Astrocyte of the hippocampus (primary cell): ENCODE data around the gene ANAPC4.
"Not testable (repeated sequence)": the region's sequence is repeated elsewhere in the genome, so short reads cannot be mapped to it uniquely, and the experiment has no call there.

Experiments
- DNase-seq: peaks from one replicate; pipeline ENCODE4 v3.0.0; 2011; ENCODE audit warnings: low read depth, low spot score

The ANAPC4 gene, protein sequence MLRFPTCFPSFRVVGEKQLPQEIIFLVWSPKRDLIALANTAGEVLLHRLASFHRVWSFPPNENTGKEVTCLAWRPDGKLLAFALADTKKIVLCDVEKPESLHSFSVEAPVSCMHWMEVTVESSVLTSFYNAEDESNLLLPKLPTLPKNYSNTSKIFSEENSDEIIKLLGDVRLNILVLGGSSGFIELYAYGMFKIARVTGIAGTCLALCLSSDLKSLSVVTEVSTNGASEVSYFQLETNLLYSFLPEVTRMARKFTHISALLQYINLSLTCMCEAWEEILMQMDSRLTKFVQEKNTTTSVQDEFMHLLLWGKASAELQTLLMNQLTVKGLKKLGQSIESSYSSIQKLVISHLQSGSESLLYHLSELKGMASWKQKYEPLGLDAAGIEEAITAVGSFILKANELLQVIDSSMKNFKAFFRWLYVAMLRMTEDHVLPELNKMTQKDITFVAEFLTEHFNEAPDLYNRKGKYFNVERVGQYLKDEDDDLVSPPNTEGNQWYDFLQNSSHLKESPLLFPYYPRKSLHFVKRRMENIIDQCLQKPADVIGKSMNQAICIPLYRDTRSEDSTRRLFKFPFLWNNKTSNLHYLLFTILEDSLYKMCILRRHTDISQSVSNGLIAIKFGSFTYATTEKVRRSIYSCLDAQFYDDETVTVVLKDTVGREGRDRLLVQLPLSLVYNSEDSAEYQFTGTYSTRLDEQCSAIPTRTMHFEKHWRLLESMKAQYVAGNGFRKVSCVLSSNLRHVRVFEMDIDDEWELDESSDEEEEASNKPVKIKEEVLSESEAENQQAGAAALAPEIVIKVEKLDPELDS

DNA sequence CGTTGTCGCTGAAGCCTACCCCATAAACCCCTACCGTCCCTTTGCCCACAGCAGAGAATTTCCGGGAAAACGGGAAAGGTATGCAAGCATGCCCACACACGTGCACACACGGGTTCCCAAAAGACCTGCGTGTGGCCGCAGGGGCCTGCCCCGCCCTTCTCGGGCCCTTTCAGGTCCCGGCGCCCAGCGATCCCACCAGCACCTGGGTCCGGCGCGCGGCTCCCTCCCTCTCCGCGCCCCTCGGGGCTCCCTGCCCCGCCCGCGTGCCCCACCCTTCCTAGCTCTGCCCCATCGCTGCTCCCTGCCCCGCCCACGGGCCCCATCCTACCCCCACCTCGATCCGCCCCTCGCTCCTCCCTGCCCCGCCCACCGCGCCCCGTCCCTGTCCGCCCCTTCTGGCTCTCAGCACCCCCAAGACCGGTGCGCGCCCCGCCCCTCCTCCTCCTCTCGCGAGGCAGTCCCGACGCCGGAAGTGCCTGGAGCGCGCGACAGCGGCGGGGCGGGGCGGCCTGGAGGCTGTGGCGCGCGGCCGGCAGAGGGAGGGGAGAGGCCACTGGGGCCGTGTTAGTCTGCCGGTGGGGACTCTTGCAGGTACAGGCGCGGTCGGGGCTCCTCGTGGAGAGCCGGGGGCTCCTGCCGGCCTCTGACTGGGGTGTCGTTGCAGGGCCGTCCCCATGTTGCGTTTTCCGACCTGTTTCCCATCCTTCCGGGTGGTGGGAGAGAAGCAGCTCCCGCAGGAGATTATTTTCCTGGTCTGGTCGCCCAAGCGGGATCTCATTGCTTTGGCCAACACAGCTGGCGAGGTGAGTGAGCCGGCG lies at the start of gene ANAPC4:
ANAPC4 (plus strand) TSS at position 510 of the 818 bp plus-strand sequence; CDS start at position 675, 165 bp downstream.
- peak; percentile 97 for DNase-seq

DNA sequence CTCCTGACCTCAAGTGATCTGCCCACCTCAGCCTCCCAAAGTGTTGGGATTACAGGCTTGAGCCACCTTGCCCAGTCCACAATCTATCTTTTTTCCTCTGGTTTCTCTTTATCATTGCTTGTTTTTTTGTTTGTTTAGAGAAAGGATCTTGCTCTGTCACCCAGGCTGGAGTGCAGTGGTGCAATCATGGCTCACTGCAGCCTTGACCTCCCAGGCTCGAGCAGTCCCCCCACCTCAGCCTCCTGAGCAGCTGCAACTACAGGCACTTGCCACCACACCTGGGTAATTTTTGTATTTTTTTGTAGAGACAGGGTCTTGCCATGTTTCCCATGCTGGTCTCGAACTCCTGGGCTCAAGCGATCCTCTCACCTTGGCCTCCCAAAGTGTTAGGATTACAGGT lies 48.6 kb upstream of the ANAPC4 start:
- DNase-seq: not testable (repeated sequence)

DNA sequence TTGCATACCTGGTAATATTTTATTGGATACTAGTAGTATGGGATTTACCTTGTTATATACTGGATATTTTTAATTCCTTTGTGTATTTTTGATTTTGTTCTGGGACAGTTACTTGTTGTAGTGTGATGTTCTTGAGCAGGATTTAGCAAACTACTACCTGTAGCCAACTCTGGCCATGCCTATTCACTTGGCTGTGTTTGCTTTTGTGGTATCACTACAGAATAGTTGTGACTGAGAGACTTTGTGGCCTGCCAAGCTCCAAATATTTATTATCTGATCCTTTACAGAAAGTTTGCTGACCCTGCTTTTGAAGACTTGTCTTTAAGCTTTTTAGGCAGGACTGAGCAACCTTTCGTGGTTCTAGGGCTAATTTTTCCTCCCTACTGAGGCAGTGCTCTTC lies 46.7 kb upstream of the ANAPC4 start:
- no peak for DNase-seq

DNA sequence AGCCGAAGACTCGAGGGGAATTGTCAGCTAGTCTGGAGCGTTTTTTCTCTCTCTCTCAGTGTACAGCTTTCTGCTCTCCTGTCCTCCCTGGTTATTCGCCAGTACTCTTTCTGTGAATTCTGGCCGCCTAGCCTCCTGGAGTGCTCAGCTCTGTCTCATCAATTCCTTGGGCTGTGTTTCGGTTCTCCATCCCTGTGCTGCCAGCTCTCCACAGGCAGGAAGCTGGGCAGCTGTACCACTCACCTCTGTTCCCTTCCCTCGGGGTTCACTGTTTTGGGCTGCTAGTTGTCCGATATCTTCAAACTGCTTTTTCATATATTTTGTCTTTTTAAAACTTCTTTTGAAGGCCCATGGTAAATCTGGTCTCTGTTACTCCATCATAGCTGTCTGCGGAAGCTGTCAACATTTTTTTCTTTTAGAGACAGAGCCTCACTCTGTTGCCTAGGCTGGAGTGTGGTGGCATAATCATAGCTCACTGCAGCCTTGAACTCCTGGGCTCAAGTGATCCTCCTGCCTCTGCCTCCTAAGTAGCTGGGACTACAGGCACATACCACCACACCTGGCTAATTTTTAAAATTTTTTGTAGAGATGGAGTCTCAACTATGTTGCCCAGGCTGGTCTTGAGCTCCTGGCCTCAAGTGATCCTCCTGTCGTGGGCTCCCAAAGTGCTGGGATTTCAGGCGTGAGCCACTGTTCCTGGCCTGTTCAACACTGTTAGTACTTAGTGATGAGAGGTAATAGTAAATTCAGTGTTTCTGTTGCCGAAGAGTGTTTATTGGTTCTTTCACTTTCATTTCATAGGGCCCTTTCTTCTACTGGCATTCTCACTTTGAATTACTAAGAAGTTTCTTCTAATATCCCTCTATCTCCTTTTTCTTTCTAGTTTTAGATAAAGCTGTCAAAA lies 45.9 kb upstream of the ANAPC4 start:
- DNase-seq: no peak

DNA sequence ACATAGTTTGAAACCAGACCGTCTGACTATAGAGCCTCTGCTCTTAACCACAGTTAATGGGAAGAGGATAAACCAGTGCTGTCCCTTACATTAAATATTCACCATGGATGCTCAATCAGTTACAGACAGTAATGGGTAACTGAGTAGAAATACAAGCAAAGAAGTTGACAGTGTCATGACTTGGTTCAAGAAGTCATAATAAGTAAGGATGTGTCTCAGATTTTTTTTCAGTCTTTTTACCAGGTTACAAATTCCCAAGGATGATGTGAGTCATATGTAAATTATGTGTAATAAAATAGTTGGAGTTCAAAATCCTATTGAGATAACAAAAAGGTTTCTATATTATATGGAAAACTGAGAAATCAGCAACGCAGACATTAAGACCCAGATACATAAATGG lies 33.4 kb upstream of the ANAPC4 start:
- DNase-seq: no peak

DNA sequence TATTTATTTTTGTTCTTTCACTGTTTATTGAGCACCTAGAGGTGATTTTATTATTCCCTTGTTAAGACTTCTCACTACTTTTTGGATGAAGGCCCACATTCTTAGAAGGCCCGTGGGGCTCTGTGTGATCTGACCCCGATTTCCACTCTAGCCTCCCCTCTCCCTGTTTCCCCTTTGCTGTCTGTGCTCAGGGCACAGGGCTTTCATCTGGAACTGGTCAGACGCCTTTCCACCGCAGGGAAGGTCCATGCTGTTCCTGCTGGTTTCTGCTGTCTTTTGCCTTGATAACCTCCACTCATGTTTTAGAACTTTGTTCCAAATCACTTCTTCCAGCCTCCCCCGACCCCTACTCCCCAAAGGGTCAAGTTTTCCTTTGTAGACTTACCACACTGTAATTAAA lies 31.3 kb upstream of the ANAPC4 start:
- DNase-seq: no peak

DNA sequence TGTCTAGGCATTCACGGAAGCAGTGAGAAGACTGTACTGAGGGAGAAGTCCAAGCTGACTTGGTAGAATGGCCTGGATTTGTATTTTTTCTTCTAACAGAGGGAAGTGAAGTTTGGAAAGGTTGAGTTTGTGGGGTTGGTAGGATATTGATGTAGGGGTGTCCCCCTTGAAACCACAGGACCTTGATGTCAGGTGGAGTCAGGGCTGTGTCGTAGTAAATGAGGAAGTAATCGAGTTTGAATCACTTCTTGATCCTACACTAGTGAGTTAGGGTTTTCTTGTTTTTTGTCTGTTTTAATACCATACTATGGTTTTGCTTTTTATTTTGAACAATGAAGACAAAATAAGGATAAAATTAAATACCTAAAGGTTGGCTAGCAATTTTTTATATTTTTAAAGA lies 30.1 kb upstream of the ANAPC4 start:
- no peak for DNase-seq

DNA sequence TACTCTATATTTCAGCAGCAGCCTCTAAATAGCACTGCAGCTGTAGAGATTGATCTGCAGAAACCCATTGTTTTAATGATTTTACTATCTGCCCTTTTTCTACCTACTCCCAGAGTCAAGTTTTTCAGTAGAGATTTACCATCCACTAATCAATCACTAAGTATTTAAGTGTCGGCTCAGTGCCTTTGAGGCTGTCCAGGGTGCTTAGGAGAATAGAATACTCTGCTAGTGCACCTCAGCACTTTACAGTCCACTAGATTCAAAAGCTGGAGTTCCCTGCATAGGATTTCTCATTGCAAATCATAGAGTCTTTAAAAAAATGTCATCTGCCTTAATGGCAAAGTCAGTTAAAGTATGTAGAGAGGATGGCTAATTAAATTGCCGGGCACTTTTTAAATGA lies 29.6 kb upstream of the ANAPC4 start:
- DNase-seq: no peak

DNA sequence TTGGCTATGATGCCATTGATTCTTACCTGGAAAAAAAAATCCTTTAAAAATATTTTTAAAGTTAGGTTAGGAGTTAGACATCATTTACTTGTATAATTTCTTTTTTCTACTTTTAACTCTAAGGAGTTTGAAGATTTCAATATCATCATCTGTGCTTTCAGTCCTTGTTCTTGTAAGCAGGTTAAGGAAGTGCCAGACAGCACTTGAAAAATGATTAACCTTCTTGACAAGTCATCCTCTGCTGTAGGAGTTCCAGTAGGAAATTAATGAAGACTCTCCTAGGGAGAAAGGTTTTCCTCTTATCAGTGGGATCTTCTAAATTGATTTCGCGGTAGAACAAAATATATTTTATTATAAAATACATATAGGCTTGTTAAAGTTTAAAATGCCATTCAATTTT lies 29.1 kb upstream of the ANAPC4 start:
- DNase-seq: no peak

DNA sequence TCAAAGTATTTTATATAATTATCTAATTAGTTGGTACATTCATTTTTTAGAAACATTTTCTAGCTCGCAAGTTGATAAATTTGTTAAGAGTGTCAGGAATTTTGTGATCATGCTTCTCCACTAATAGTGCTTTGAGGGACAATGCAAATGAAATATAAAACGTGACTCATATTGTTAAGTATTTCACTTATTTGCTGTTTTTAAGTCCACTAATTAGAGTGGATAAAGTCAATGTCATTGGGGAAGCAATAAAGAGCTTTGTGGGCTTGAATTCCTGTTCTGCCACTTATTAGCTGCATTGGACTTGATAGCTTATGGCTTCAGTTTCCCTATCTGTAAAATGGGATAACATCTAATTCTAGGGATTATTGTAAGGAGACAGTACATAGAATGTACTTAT lies 26.5 kb upstream of the ANAPC4 start:
- DNase-seq: peak; percentile 32

DNA sequence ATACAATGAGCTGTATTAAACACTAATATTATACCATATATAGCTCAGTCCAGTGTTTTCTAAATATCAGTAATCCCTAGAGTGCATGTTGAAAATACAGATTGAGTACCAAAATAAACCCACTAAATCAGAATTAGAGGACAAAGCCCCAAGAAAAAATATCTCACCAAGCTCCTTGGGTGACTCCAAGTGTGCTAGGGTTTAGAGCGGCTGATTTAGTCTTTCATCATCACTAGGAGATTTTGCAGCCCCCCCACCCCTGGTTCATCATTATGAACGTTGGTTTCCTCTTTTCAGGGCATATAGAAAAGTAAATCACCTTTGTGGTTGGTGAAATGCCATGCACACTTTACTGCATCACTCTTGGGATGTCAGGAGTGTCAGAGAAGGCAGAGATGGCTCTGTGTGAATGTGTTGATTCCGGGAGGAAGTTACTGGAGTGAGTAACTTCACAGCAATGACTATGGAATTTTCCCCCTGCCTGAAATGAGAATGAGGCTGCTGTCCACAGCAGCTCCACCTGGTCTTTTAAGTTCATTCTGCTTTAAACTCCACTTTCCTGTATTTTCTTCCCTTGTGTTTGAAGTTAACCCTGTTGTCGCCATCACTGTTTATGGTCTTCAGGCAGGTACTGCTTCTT lies 25.2 kb upstream of the ANAPC4 start:
- DNase-seq: peak; percentile 73

DNA sequence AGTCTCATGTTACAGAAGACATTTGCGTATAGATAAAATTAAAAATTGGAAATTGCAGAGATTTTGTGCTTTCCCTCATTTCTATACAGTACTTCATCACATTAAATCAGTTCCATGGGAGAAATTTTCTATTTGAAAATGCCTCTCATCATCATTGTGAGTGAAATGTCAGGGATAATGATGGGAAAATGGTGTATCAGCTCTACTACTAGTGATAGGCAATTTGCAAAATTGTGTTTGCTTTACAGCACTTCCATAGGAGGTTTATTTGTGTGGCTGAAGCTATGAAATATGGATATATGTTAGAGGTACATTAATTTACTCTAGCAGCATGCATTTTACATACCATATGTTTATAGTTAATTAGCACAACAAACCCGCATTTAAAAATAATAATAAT lies 21.0 kb upstream of the ANAPC4 start:
- no peak for DNase-seq

DNA sequence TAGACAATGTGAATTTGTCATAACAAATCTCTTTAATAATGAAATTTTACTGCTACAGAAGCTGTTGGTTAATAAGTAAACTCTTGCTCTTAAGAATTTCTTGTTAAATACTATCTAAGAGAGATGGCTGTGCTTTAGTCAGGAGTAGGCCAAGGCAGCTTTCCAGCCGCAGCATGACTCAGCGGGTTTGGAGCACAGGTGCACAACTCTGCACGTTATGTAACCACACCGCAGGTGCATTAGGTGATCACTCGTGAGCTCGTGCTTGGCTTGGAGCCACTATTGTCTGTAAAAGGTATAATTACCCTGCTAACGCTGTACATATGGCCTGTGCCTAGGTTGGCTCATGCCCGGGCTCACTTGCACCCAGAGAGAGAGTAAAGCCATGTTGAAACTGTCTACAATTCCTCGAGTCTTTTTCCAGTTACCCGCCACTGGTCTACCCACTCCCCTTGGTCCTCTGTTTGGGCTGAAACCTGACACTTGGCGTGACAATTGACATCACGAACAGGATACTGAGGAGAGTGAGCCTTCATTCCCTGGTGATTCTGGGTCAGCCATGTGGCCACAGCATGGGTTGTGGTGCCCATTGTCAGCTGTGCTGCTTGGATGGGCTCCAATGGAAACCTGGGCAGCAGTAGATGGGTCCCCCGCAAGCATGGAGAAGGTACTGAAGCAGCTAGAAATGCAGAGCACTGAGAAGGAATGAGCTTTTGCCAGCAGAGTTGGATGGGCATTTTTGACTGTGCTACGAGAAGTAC lies 18.4 kb upstream of the ANAPC4 start:
- DNase-seq: no peak

DNA sequence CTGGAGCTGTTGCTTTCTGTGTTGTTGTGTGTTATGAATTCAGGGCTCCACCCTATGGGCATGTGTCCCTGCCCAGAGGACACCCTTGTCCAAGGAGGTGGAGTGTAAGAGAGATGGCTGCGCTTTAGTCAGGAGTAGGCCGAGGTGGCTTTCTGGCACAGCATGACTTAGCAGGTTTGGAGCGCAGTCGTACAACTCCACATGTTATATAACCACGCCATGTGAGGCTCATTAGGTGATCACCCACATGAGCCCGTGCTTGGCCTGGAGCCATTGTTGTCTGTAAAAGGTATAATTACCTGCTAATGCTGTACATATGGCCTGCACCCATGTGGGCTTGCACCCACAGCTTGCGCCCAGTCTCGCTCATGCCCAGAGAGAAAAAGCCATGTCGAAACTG lies 15.8 kb upstream of the ANAPC4 start:
- DNase-seq: no peak

DNA sequence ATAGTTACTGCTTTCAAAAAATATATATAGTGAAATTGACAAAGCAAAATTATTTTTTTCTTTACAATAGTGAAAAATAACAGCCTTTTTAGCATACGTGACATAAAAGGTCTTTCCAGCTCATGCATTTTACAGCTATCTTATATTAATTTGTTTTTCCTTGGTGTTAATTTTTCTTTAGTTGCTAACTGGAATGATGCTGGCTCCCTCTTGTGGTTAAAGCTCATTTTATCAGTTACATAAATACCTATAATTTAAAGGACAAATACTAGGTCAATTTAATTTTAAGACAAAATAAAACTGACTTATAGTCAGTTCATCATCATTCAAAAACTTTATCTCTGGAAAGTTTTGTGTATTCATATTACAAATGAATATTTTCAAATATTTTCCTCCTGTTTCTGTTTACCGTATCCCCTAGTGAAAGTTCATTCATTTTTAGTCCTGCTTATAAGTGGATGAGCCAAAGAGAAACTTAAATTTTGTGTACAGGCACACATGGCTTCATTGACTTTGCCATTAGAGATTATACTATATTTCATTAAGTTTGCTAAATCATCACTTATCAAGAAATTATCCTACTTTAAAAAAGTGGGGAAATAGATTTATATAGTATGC lies 9.9 kb upstream of the ANAPC4 start:
- peak; percentile 65 for DNase-seq

DNA sequence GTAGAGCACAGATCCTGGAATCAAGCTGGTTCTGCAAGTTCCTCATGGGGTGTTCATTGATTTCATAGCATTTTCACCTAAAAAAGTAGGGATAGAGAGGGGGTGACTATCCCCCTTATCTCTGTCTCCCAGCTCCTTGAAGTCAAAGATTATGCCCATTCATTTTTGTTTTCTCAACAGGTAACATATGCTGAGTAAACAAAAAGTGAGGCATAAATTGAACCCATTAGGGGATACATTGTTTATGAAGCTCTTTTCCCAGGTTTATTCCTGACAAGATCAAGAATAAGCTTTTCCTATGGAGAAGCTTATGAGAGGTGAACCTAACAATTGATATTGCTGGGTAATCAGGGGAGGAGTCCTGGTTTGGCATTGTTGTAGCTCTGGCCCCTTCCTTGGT lies 9.2 kb upstream of the ANAPC4 start:
- DNase-seq: no peak

DNA sequence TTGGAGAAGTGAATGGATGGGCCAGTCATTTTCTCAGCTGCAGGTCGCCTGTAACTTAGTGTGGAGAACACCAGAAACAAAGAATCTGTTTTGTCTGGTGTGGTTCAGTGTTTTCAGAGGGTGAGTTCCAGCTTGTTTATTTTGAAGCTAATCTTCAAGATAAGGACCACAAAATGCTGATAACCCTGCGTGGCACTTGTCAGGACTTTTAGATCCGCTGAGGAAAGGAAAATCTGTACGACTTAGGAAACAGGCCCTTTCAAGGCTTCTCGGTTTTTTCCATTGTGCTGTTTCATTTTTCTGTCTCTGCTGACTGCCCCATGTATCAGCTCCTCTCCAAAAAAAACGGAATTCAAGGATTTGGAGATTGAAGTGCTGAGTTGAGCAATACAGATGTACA lies 8.7 kb upstream of the ANAPC4 start:
- peak; percentile 16 for DNase-seq

DNA sequence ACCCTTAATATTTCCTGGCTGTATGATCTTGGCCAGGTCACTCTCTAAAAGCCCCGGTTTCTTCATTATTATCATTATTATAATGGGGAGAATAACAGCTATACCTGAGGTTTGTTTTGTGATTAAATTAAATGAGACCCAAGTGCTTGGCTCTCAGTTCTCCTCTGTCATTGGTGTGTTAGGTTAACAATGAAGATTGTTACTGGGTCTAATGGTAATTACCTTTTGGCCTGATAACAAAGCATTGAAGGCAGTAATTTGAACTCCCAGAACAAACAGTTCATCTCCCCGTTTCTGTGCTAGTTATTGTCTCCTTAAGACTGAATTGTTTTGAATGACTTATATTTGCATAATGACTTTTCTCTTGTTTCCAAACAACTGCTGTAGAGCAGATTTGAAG lies 6.8 kb upstream of the ANAPC4 start:
- DNase-seq: no peak

DNA sequence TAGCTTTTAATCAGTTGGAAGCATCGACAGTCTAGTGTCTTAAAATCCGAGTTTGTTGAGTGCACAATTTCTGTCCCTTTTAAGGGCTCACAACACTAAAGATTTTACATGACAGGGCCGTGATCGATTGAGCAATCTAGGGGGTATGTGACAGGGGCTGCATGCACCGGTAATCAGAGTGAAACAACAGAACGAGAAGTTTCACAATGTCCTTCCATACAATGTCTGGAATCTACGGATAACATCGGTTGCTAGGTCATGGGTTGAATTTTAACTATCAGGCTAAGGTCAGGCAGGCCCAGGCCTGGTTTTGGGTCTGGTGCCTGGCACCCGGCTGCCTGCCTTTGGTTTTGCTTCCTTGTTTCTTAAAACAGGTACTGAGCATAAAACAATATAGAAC lies 4.5 kb upstream of the ANAPC4 start:
- DNase-seq: not testable (repeated sequence)
